ENCODE data around the gene ARHGAP32. TPM values are rescaled to one million over a fixed set of nuclear protein-coding genes. Genes with fewer than 3 reads are reported as not detected.

The ARHGAP32 gene
- total RNA-seq, 3 donors from 2014 or later = 19.8 to 56.6 (median 37.4) TPM

- intact Hi-C loops (cut with DNase I; ENCODE audit: low total_unique reads) = no loop called here
- H3K36me3 ChIP-seq = no peaks in the 10 kb centered on the region
- H3K27me3 ChIP-seq = no peaks in the 10 kb centered on the region
- H3K27ac ChIP-seq = no peak overlapping the region
- no peaks in the 10 kb centered on the region for H3K9me3 ChIP-seq
- DNase-seq (ENCODE audit: low spot score in 2 of 2) = no peak
- no peak overlapping the region for H3K4me3 ChIP-seq
- no peaks in the 10 kb centered on the region for H3K4me1 ChIP-seq
- TF ChIP-seq POLR2AphosphoS5 (IDR thresholded peaks at IDR 0.05) (no peak), CTCF (IDR thresholded peaks at IDR 0.05) (no peak), POLR2A (IDR thresholded peaks at IDR 0.05) (no peak)
These were observed 135.2 kb downstream of the ARHGAP32 start for GRCh38 chr11:129056916-129057315.

GRCh38 chr11:129055196-129055595 lies 136.9 kb downstream of the ARHGAP32 start:
- Histone ChIP-seq H3K9me3 (no peaks in the 10 kb centered on the region), H3K27me3 (no peaks in the 10 kb centered on the region), H3K4me1 (no peaks in the 10 kb centered on the region), H3K27ac (no peak overlapping the region), H3K4me3 (no peak overlapping the region), H3K36me3 (no peaks in the 10 kb centered on the region)
- TF ChIP-seq POLR2A (IDR thresholded peaks at IDR 0.05) (no peak), CTCF (IDR thresholded peaks at IDR 0.05) (no peak), POLR2AphosphoS5 (IDR thresholded peaks at IDR 0.05) (no peak)
- DNase-seq (ENCODE audit: low spot score in 2 of 2) = no peak
- intact Hi-C loops (cut with DNase I; ENCODE audit: low total_unique reads) = no loop called here

- TF ChIP-seq CTCF (IDR thresholded peaks at IDR 0.05) (no peak), POLR2A (IDR thresholded peaks at IDR 0.05) (no peak), POLR2AphosphoS5 (IDR thresholded peaks at IDR 0.05) (no peak)
- intact Hi-C loops (cut with DNase I; ENCODE audit: low total_unique reads) = no loop called here
- Histone ChIP-seq H3K27ac (no peak overlapping the region), H3K27me3 (no peaks in the 10 kb centered on the region), H3K36me3 (no peaks in the 10 kb centered on the region), H3K4me3 (no peak overlapping the region), H3K4me1 (no peaks in the 10 kb centered on the region), H3K9me3 (no peaks in the 10 kb centered on the region)
- no peak for DNase-seq (ENCODE audit: low spot score in 2 of 2)
These were observed 143.2 kb downstream of the ARHGAP32 start for GRCh38 chr11:129048911-129049310.

GRCh38 chr11:129045150-129045549 lies 147.0 kb downstream of the ARHGAP32 start:
- H3K4me3 ChIP-seq = no peak overlapping the region
- H3K4me1 ChIP-seq = no peaks in the 10 kb centered on the region
- no peaks in the 10 kb centered on the region for H3K9me3 ChIP-seq
- intact Hi-C loops (cut with DNase I; ENCODE audit: low total_unique reads) = no loop called here
- no peak overlapping the region for H3K27ac ChIP-seq
- no peaks in the 10 kb centered on the region for H3K27me3 ChIP-seq
- no peak for DNase-seq (ENCODE audit: low spot score in 2 of 2)
- H3K36me3 ChIP-seq = no peaks in the 10 kb centered on the region
- TF ChIP-seq POLR2A (IDR thresholded peaks at IDR 0.05) (no peak), CTCF (IDR thresholded peaks at IDR 0.05) (no peak), POLR2AphosphoS5 (IDR thresholded peaks at IDR 0.05) (no peak)

- H3K27ac ChIP-seq = no peak overlapping the region
- H3K36me3 ChIP-seq = no peaks in the 10 kb centered on the region
- no peak overlapping the region for H3K4me3 ChIP-seq
- TF ChIP-seq POLR2A (IDR thresholded peaks at IDR 0.05) (no peak), CTCF (IDR thresholded peaks at IDR 0.05) (no peak), POLR2AphosphoS5 (IDR thresholded peaks at IDR 0.05) (no peak)
- no peaks in the 10 kb centered on the region for H3K27me3 ChIP-seq
- H3K9me3 ChIP-seq = no peaks in the 10 kb centered on the region
- no peak for DNase-seq (ENCODE audit: low spot score in 2 of 2)
- no peaks in the 10 kb centered on the region for H3K4me1 ChIP-seq
- intact Hi-C loops (cut with DNase I; ENCODE audit: low total_unique reads) = no loop called here
These were observed 149.6 kb downstream of the ARHGAP32 start for GRCh38 chr11:129042503-129042902.

Measured in breast epithelium (tissue), 4 donors.